ENCODE results near the gene CAPN15.

DNA sequence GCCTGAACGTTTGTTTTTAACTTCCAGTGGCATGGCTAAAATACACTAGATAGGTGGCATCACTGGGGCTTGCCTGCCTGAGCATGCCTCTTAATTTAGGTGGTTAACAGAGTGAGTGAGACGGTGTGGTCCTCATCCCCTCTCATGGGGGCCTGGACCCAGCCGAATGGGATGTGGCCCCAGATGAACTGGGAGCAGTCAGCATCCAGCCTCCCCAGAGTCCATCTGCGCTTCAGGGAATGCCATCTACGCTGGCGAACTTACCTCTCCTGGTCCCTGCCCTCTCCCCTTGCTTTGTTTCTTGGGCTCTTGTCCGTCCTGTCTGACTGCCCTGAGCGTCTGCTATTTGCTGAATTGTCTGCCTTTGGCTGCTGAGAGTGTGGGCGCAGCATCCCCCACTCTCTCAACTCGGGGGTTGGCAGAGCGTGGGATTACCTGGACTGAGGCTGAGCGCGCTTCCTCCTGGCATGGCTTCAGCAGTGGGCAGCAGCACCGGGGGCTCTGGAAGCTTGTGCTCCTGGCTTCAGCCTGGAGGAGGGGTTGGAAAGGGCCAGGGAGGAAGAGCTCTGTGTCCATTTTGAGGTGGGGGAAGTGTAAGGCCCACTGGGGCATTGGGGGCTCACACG is 64.5 kb downstream of the CAPN15 start:
- TF ChIP-seq, protein P1, sequence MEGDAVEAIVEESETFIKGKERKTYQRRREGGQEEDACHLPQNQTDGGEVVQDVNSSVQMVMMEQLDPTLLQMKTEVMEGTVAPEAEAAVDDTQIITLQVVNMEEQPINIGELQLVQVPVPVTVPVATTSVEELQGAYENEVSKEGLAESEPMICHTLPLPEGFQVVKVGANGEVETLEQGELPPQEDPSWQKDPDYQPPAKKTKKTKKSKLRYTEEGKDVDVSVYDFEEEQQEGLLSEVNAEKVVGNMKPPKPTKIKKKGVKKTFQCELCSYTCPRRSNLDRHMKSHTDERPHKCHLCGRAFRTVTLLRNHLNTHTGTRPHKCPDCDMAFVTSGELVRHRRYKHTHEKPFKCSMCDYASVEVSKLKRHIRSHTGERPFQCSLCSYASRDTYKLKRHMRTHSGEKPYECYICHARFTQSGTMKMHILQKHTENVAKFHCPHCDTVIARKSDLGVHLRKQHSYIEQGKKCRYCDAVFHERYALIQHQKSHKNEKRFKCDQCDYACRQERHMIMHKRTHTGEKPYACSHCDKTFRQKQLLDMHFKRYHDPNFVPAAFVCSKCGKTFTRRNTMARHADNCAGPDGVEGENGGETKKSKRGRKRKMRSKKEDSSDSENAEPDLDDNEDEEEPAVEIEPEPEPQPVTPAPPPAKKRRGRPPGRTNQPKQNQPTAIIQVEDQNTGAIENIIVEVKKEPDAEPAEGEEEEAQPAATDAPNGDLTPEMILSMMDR (conservative IDR thresholded peaks at IDR 0.05; ENCODE audit: low read depth, low read length): no peak
- no peak for TF ChIP-seq EZH2 (IDR thresholded peaks at IDR 0.05; ENCODE audit: borderline replicate concordance, low read depth, low read length, poor library complexity, severe bottlenecking)

All from A673 (cell line).